G401 (cell line): Measurements from ENCODE around the gene RNU5D-1. TPM values are rescaled to one million over a fixed set of nuclear protein-coding genes. Genes with fewer than 3 reads are reported as not detected.

Experiments
- DNase-seq: peaks from one replicate; pipeline ENCODE4 v3.0.0-alpha.2; 2015; ENCODE audit warnings: low spot score
- in situ Hi-C: cut with HindIII; loops from 2 replicates; pipeline ENCODE4 v1.10.0; 2016; ENCODE audit warnings: low sequenced_read_pairs, mixed read lengths
- total RNA-seq: library from RNA; depleted of rRNA; stranded (reverse); fragments of >200 nt; shearing (Covaris generic); gene quantifications from 2 replicates; pipeline ENCODE4 v1.2.3, GENCODE V29; 2014; rRNA removed

Gene RNU5D-1
- total RNA-seq, 1 experiment from 2014 or later, result not detected

GRCh38 chr1:44681905-44682882 is 48.8 kb downstream of the RNU5D-1 start:
- in situ Hi-C loops, result no loop called here
- no peak for DNase-seq

Other genes with a start within 250 kb of the RNU5D-1 start
- gene TMEM53, start 56.7 kb downstream of the RNU5D-1 start, total RNA-seq, result 17.7 and 23.1 TPM in 2 replicates
- gene ARMH1, start 56.5 kb downstream of the RNU5D-1 start, total RNA-seq, result 2.2 TPM in 1 of 2 replicates, not detected in the other
- 74.3 and 85.9 TPM in 2 replicates for gene KIF2C, start 8.7 kb upstream of the RNU5D-1 start, total RNA-seq
- gene RPS8, start 44.4 kb upstream of the RNU5D-1 start, total RNA-seq, result 3,222 and 3,561 TPM in 2 replicates
- 2.2 and 2.3 TPM in 2 replicates for gene BEST4, start 57.0 kb upstream of the RNU5D-1 start, total RNA-seq
- gene PLK3, start 69.2 kb upstream of the RNU5D-1 start, total RNA-seq, result 8.0 and 8.5 TPM in 2 replicates
- 2.9 and 14.6 TPM in 2 replicates for gene DYNLT4, start 76.2 kb upstream of the RNU5D-1 start, total RNA-seq
- gene BTBD19, start 77.4 kb upstream of the RNU5D-1 start, total RNA-seq, result 1.1 and 1.3 TPM in 2 replicates
- gene PTCH2, start 112.1 kb upstream of the RNU5D-1 start, total RNA-seq, result 0.18 and 0.27 TPM in 2 replicates